K562 (cell line): ENCODE measurements around the gene HMGB1.

Experiments
- CTCF ChIP-seq, 3 experiments: IDR thresholded peaks in 2 of 3; conservative IDR thresholded peaks in 1 of 3; 2 replicates each; pipeline ENCODE4 v1.5.1; 2011 to 2012; ENCODE audit warnings: low read length in 3 of 3, mild to moderate bottlenecking in 3 of 3, control low read depth in 2 of 3, improper control_type of control experiment in 1 of 3, inconsistent platforms in 1 of 3, low read depth in 1 of 3, mixed read lengths in 1 of 3, moderate library complexity in 1 of 3; ENCODE audit not compliant: insufficient read depth in 2 of 3
- FOXJ3 ChIP-seq: sonication (generic); formaldehyde crosslinking; IDR thresholded peaks from 2 replicates; pipeline ENCODE4 v1.4.0; 2020; ENCODE audit warnings: mild to moderate bottlenecking, missing genetic modification reagents
- HDAC6 ChIP-seq: IDR thresholded peaks from 2 replicates; pipeline ENCODE4 v1.6.1; 2012; ENCODE audit warnings: low read depth, mild to moderate bottlenecking, control low read depth, inconsistent platforms, low read length, moderate library complexity
- POLR2A ChIP-seq: fragments of 450-650 bp; conservative IDR thresholded peaks from 2 replicates; pipeline ENCODE4 v1.6.1; 2016
- SMARCE1 ChIP-seq: fragments of 450-650 bp; IDR thresholded peaks from 2 replicates; pipeline ENCODE4 v1.7.1; 2016; ENCODE audit warnings: mild to moderate bottlenecking

- no peak for TF ChIP-seq POLR2A
- TF ChIP-seq FOXJ3 = no peak
- no peak for TF ChIP-seq CTCF (IDR thresholded peaks at IDR 0.05 in 2 of 3, conservative IDR thresholded peaks at IDR 0.05 in 1 of 3; ENCODE audit: insufficient read depth in 2 of 3, low read depth in 1 of 3, low read length in 3 of 3)
- no peak for TF ChIP-seq HDAC6
- no peak for TF ChIP-seq SMARCE1
These were observed 14.1 kb upstream of the HMGB1 start for GRCh38 chr13:30479883-30480219.
